ENCODE data around the gene XDH. TPM values are rescaled to one million over a fixed set of nuclear protein-coding genes. Genes with fewer than 3 reads are reported as not detected.

Gene XDH
- total RNA-seq, 4 donors from 2014 or later: under 0.01 TPM; not detected in 3

- 52 to 53% methylated on average over 8 of the region's 8 CpGs for WGBS, 2 donors
- TF ChIP-seq EP300 (IDR thresholded peaks at IDR 0.05) (no peak), POLR2A (IDR thresholded peaks at IDR 0.05) (no peak), CTCF (IDR thresholded peaks at IDR 0.05) (no peak)
- DNase-seq (ENCODE audit: low spot score in 2 of 2): no peak
- Histone ChIP-seq H3K9me3 (no peaks in the 10 kb centered on the region), H3K4me1 (no peaks in the 10 kb centered on the region), H3K36me3 (no peaks in the 10 kb centered on the region), H3K27me3 (no peaks in the 10 kb centered on the region), H3K27ac (no peak overlapping the region), H3K4me3 (no peak overlapping the region)
Observed at GRCh38 chr2:31296641-31297287, 117.8 kb downstream of the XDH start.

- no peak overlapping the region for H3K27ac ChIP-seq
- H3K9me3 ChIP-seq: no peaks in the 10 kb centered on the region
- no peak for TF ChIP-seq EP300 (IDR thresholded peaks at IDR 0.05)
- TF ChIP-seq CTCF (IDR thresholded peaks at IDR 0.05): no peak
- no peak for TF ChIP-seq POLR2A (IDR thresholded peaks at IDR 0.05)
- 67 to 79% methylated on average over 1 of the region's 1 CpG for WGBS, 2 donors
- no peak overlapping the region for H3K4me3 ChIP-seq
- no peaks in the 10 kb centered on the region for H3K4me1 ChIP-seq
- no peaks in the 10 kb centered on the region for H3K27me3 ChIP-seq
- no peak for DNase-seq (ENCODE audit: low spot score in 2 of 2)
- H3K36me3 ChIP-seq: no peaks in the 10 kb centered on the region
Observed at GRCh38 chr2:31294196-31294595, 120.3 kb downstream of the XDH start.

DNA sequence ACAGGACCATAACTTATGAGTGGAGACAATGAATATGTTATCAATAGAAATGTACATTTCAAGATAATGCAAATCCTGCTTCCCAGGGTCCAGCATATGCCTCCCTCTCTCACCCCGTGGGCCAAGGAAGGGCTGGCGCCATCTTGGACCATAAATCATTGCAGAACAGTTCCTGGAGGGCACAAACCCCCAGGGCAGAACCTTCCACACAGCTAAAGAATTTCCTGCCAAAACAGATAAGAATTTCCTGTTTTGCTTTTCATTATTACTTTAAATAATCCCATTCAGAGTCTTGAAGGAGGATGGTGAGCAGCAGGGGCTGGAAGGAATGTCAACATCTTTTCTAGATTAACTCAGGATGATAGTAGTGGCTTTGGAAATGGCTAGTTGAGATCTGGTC is 126.9 kb downstream of the XDH start:
- 40 to 49% methylated on average over 2 of the region's 2 CpGs for WGBS, 2 donors
- TF ChIP-seq CTCF (IDR thresholded peaks at IDR 0.05): no peak
- no peak for TF ChIP-seq EP300 (IDR thresholded peaks at IDR 0.05)
- no peak for TF ChIP-seq POLR2A (IDR thresholded peaks at IDR 0.05)
- Histone ChIP-seq H3K4me3 (no peak overlapping the region), H3K4me1 (no peaks in the 10 kb centered on the region), H3K27me3 (no peaks in the 10 kb centered on the region), H3K36me3 (no peaks in the 10 kb centered on the region), H3K27ac (no peak overlapping the region), H3K9me3 (no peaks in the 10 kb centered on the region)
- no peak for DNase-seq (ENCODE audit: low spot score in 2 of 2)

DNA sequence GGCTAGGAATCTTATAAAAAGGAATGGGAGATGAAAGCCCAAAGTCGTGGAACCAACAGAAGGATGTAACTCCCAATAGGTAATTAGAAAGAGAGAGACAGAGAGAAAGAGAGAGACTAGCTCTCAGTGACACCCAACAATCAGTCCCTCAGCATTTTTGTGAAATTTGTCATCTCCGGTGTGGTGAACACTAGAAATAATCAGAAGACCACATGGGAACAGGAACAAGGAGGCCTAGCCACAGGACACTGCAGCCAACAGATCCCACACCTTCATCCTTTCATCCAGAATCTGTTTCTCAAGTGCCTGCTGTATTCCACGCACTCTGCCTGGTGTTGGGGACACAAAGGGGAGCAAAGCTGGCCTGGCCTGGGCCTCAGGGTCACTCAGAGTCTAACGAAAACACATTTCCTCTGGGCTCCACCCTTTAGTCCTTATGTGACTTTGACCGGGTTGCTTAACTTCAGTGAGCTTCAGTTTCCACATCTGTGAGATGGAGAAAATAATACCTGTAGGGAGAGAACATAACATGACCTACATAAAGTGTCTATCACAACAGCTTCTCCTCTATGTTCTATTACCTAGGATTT is 127.5 kb downstream of the XDH start:
- Histone ChIP-seq H3K4me1 (no peaks in the 10 kb centered on the region), H3K4me3 (no peak overlapping the region), H3K36me3 (no peaks in the 10 kb centered on the region), H3K27me3 (no peaks in the 10 kb centered on the region), H3K9me3 (no peaks in the 10 kb centered on the region), H3K27ac (no peak overlapping the region)
- no peak for TF ChIP-seq POLR2A (IDR thresholded peaks at IDR 0.05)
- TF ChIP-seq EP300 (IDR thresholded peaks at IDR 0.05): no peak
- TF ChIP-seq CTCF (IDR thresholded peaks at IDR 0.05): no peak
- DNase-seq (ENCODE audit: low spot score in 2 of 2): no peak
- 75 to 79% methylated on average over 5 of the region's 5 CpGs for whole genome bisulfite sequencing, 2 donors

GRCh38 chr2:31286230-31286629 is 128.3 kb downstream of the XDH start:
- no peaks in the 10 kb centered on the region for H3K36me3 ChIP-seq
- H3K4me3 ChIP-seq: no peak overlapping the region
- no peaks in the 10 kb centered on the region for H3K27me3 ChIP-seq
- no peak for TF ChIP-seq EP300 (IDR thresholded peaks at IDR 0.05)
- no peaks in the 10 kb centered on the region for H3K4me1 ChIP-seq
- H3K27ac ChIP-seq: no peak overlapping the region
- H3K9me3 ChIP-seq: no peaks in the 10 kb centered on the region
- WGBS, 2 donors: 57 to 59% methylated on average over 4 of the region's 4 CpGs
- no peak for DNase-seq (ENCODE audit: low spot score in 2 of 2)

Other genes with a start within 250 kb of the XDH start
- gene CAPN14, start 197.2 kb downstream of the XDH start, total RNA-seq: not detected
- gene EHD3, start 180.6 kb downstream of the XDH start, total RNA-seq: 10 to 100 TPM in 2 of 4 donors, 1 to 10 TPM in 2; 8.3 to 12.6 (median 9.3) TPM
- not detected for gene SRD5A2, start 166.2 kb upstream of the XDH start, total RNA-seq